ENCODE measurements around the gene ARID1B.

DNA sequence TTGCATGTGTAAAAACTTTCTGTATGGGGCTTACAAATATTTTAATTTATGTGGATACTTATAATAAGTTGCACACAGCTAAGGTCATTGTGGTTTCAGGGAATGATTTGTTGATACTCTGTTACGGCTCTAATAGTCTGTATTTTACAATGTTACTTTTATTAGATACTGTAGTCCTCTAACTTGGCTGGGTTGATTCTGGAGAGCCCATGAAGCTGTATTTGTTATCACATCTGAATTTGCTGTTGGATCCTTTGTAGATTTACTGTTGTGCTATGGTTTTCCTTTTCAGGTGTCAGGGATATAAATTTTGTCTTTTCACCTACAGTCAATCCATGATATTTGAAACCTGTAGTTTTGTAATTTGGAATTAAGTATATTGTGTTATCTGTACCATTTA, 161.0 kb downstream of the ARID1B start:
- TF ChIP-seq, protein P1, sequence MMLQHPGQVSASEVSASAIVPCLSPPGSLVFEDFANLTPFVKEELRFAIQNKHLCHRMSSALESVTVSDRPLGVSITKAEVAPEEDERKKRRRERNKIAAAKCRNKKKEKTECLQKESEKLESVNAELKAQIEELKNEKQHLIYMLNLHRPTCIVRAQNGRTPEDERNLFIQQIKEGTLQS (IDR thresholded peaks at IDR 0.05) = no peak
- no peak for TF ChIP-seq YY1 (IDR thresholded peaks at IDR 0.05)
- TF ChIP-seq, protein P2, sequence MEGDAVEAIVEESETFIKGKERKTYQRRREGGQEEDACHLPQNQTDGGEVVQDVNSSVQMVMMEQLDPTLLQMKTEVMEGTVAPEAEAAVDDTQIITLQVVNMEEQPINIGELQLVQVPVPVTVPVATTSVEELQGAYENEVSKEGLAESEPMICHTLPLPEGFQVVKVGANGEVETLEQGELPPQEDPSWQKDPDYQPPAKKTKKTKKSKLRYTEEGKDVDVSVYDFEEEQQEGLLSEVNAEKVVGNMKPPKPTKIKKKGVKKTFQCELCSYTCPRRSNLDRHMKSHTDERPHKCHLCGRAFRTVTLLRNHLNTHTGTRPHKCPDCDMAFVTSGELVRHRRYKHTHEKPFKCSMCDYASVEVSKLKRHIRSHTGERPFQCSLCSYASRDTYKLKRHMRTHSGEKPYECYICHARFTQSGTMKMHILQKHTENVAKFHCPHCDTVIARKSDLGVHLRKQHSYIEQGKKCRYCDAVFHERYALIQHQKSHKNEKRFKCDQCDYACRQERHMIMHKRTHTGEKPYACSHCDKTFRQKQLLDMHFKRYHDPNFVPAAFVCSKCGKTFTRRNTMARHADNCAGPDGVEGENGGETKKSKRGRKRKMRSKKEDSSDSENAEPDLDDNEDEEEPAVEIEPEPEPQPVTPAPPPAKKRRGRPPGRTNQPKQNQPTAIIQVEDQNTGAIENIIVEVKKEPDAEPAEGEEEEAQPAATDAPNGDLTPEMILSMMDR (IDR thresholded peaks at IDR 0.05; ENCODE audit: low read depth, low read length, missing input control) = no peak
- TF ChIP-seq, protein P3, sequence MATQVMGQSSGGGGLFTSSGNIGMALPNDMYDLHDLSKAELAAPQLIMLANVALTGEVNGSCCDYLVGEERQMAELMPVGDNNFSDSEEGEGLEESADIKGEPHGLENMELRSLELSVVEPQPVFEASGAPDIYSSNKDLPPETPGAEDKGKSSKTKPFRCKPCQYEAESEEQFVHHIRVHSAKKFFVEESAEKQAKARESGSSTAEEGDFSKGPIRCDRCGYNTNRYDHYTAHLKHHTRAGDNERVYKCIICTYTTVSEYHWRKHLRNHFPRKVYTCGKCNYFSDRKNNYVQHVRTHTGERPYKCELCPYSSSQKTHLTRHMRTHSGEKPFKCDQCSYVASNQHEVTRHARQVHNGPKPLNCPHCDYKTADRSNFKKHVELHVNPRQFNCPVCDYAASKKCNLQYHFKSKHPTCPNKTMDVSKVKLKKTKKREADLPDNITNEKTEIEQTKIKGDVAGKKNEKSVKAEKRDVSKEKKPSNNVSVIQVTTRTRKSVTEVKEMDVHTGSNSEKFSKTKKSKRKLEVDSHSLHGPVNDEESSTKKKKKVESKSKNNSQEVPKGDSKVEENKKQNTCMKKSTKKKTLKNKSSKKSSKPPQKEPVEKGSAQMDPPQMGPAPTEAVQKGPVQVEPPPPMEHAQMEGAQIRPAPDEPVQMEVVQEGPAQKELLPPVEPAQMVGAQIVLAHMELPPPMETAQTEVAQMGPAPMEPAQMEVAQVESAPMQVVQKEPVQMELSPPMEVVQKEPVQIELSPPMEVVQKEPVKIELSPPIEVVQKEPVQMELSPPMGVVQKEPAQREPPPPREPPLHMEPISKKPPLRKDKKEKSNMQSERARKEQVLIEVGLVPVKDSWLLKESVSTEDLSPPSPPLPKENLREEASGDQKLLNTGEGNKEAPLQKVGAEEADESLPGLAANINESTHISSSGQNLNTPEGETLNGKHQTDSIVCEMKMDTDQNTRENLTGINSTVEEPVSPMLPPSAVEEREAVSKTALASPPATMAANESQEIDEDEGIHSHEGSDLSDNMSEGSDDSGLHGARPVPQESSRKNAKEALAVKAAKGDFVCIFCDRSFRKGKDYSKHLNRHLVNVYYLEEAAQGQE (IDR thresholded peaks at IDR 0.05) = no peak
- no peak for TF ChIP-seq RXRA (IDR thresholded peaks at IDR 0.05)
- no peak for TF ChIP-seq SP1 (IDR thresholded peaks at IDR 0.05)

Data from liver (tissue), 3 donors.